Hepatocyte (in vitro differentiated cells): ENCODE measurements around the gene GPR39.

ENCODE experiments used
- CTCF ChIP-seq: fragments of 200-600 bp; sonication (generic); IDR thresholded peaks from 2 replicates; pipeline ENCODE4 v1.5.1; 2016; ENCODE audit warnings: antibody characterized with exemption, mild to moderate bottlenecking; ENCODE audit not compliant: poor library complexity
- EZH2 ChIP-seq: fragments of 200-600 bp; sonication (generic); IDR thresholded peaks from 2 replicates; pipeline ENCODE4 v1.6.1; 2016; ENCODE audit warnings: antibody characterized with exemption, mild to moderate bottlenecking, borderline replicate concordance

GRCh38 chr2:132564065-132564464 lies 147.5 kb downstream of the GPR39 start:
- TF ChIP-seq CTCF (no peak), EZH2 (no peak)
